GM18507 (cell line): ENCODE data around the gene MRPS23.

Experiments used
- DNase-seq: peaks from one replicate; pipeline ENCODE4 v3.0.0; 2011; ENCODE audit warnings: low read depth; ENCODE audit not compliant: insufficient read length; ENCODE audit errors: extremely low spot score
- FAIRE-seq: peaks from 2 replicates; lab custom pipeline; 2011; peaks lifted over from hg19 to GRCh38; lab: Jason Lieb, UNC

MRPS23 gene

GRCh38 chr17:57810721-57811637 lies 38.9 kb downstream of the MRPS23 start:
- FAIRE-seq: no peak
- no peak for DNase-seq

GRCh38 chr17:57809879-57810278 lies 40.0 kb downstream of the MRPS23 start:
- no peak for FAIRE-seq
- no peak for DNase-seq

GRCh38 chr17:57808882-57809281 lies 41.0 kb downstream of the MRPS23 start:
- DNase-seq (no peak), FAIRE-seq (no peak)

GRCh38 chr17:57806167-57806830 lies 43.5 kb downstream of the MRPS23 start:
- no peak for FAIRE-seq
- DNase-seq: no peak

GRCh38 chr17:57803021-57803420 lies 46.8 kb downstream of the MRPS23 start:
- FAIRE-seq (no peak), DNase-seq (no peak)

- DNase-seq (no peak), FAIRE-seq (no peak)
Observed at GRCh38 chr17:57801044-57801711, 48.7 kb downstream of the MRPS23 start.

- FAIRE-seq: no peak
- DNase-seq: no peak
Observed at GRCh38 chr17:57794841-57795240, 55.0 kb downstream of the MRPS23 start.

GRCh38 chr17:57788725-57789124 lies 61.1 kb downstream of the MRPS23 start:
- no peak for FAIRE-seq
- DNase-seq: no peak

- no peak for DNase-seq
- no peak for FAIRE-seq
Observed at GRCh38 chr17:57785022-57785421, 64.8 kb downstream of the MRPS23 start.
